Neuronal stem cell (in vitro differentiated cells): ENCODE measurements around the gene RIOK1.

ENCODE experiments used
- DNase-seq: peaks from one replicate; pipeline ENCODE4 v3.0.0-alpha.2; 2013; ENCODE audit warnings: low spot score
- H2AFZ ChIP-seq: one replicate; pipeline ENCODE4 v1.6.1; 2013; ENCODE audit warnings: mild to moderate bottlenecking, low read length, inconsistent platforms
- H2AK5ac ChIP-seq: 2 replicates; pipeline ENCODE4 v1.6.1; 2013; ENCODE audit warnings: low read depth, mild to moderate bottlenecking, inconsistent platforms, low read length, moderate library complexity, mixed read lengths
- H2BK120ac ChIP-seq: 2 replicates; pipeline ENCODE4 v1.6.1; 2013; ENCODE audit warnings: low read depth, mild to moderate bottlenecking, inconsistent platforms, low read length, moderate library complexity, mixed read lengths
- H2BK12ac ChIP-seq: one replicate; pipeline ENCODE4 v1.6.1; 2013; ENCODE audit warnings: low read length, inconsistent platforms
- H2BK15ac ChIP-seq: 2 replicates; pipeline ENCODE4 v1.6.1; 2013; ENCODE audit warnings: mild to moderate bottlenecking, low read length, inconsistent platforms, mixed read lengths
- H2BK5ac ChIP-seq: one replicate; pipeline ENCODE4 v1.6.1; 2013; ENCODE audit warnings: inconsistent platforms, mild to moderate bottlenecking, low read length, moderate library complexity
- H3K14ac ChIP-seq: one replicate; pipeline ENCODE4 v1.6.1; 2013; ENCODE audit warnings: low read length, inconsistent platforms
- H3K18ac ChIP-seq: 2 replicates; pipeline ENCODE4 v1.6.1; 2013; ENCODE audit warnings: low read length, inconsistent platforms
- H3K23ac ChIP-seq: 2 replicates; pipeline ENCODE4 v1.6.1; 2013; ENCODE audit warnings: low read depth, mild to moderate bottlenecking, mixed read lengths, low read length, inconsistent platforms; ENCODE audit not compliant: poor library complexity
- H3K27ac ChIP-seq: replicated peaks from 3 replicates; pipeline ENCODE4 v1.5.1; 2013; ENCODE audit warnings: low read length, inconsistent platforms
- H3K27me3 ChIP-seq, 3 experiments: 2 replicates each; pipeline ENCODE4 v1.6.1; 2013; ENCODE audit warnings: low read length in 3 of 3, mild to moderate bottlenecking in 2 of 3, inconsistent platforms in 1 of 3, low read depth in 1 of 3, mixed read lengths in 1 of 3, moderate library complexity in 1 of 3; ENCODE audit not compliant: control insufficient read depth in 3 of 3, insufficient read depth in 3 of 3
- H3K36me3 ChIP-seq, 2 donors: replicated peaks in 1 of 2; 2 replicates each; pipeline ENCODE4 v1.6.1; 2013; ENCODE audit warnings: low read length in 2 of 2; ENCODE audit not compliant: control insufficient read depth in 2 of 2, insufficient read depth in 2 of 2
- H3K4ac ChIP-seq: 2 replicates; pipeline ENCODE4 v1.6.1; 2013; ENCODE audit warnings: inconsistent platforms, mild to moderate bottlenecking, low read length, moderate library complexity
- H3K4me1 ChIP-seq, 2 donors: 1 replicate in 1 of 2; 2 replicates in 1 of 2; pipeline ENCODE4 v1.6.1; 2013; ENCODE audit warnings: low read length in 2 of 2, low read depth in 1 of 2; ENCODE audit not compliant: control insufficient read depth in 2 of 2, insufficient read depth in 1 of 2
- H3K4me2 ChIP-seq: one replicate; pipeline ENCODE4 v1.6.1; 2013; ENCODE audit warnings: mild to moderate bottlenecking, low read length, inconsistent platforms; ENCODE audit not compliant: insufficient read depth, poor library complexity, severe bottlenecking
- H3K4me3 ChIP-seq, 2 donors: 2 replicates each; pipeline ENCODE4 v1.5.1; 2013; ENCODE audit warnings: low read length in 2 of 2, mild to moderate bottlenecking in 2 of 2, inconsistent platforms in 1 of 2, moderate library complexity in 1 of 2
- H3K79me1 ChIP-seq: one replicate; pipeline ENCODE4 v1.6.1; 2013; ENCODE audit warnings: low read depth, mild to moderate bottlenecking, inconsistent platforms, low read length, moderate library complexity
- H3K9ac ChIP-seq: one replicate; pipeline ENCODE4 v1.6.1; 2013; ENCODE audit warnings: mild to moderate bottlenecking, low read depth, low read length, inconsistent platforms; ENCODE audit not compliant: poor library complexity
- H3K9me3 ChIP-seq, 2 donors: replicated peaks in 1 of 2; 2 replicates each; pipeline versions ENCODE3 to v1.6.1; 2013; ENCODE audit warnings: low read length in 2 of 2, mild to moderate bottlenecking in 2 of 2, inconsistent platforms in 1 of 2, low read depth in 1 of 2, mixed read lengths in 1 of 2, moderate library complexity in 1 of 2; ENCODE audit not compliant: control insufficient read depth in 2 of 2, insufficient read depth in 1 of 2
- H4K8ac ChIP-seq: one replicate; pipeline ENCODE4 v1.6.1; 2013; ENCODE audit warnings: low read depth, mild to moderate bottlenecking, inconsistent platforms, low read length, moderate library complexity
- H4K91ac ChIP-seq: one replicate; pipeline ENCODE4 v1.6.1; 2013; ENCODE audit warnings: low read length, low read depth, mild to moderate bottlenecking, inconsistent platforms; ENCODE audit not compliant: poor library complexity
- WGBS, 2 donors: extraction: QIAGEN DNeasy Blood & Tissue Kit; methylation state at CpG; one replicate each; pipeline ENCODE4 v1.1.7; 2013; ENCODE audit warnings: missing lambda C conversion rate in 2 of 2, mixed read lengths in 1 of 2; ENCODE audit not compliant: insufficient read length in 2 of 2, insufficient replicate concordance in 1 of 2; ENCODE audit errors: extremely low coverage in 2 of 2; 5-methylcytosine and 5-hydroxymethylcytosine counted together

Gene RIOK1

GRCh38 chr6:7378740-7379139 lies 10.9 kb upstream of the RIOK1 start:
- H3K18ac ChIP-seq = no peak overlapping the region
- no peak overlapping the region for H2BK120ac ChIP-seq

GRCh38 chr6:7381092-7381491 lies 8.5 kb upstream of the RIOK1 start:
- no CpG with 5 or more reads among the region's 1 CpG for WGBS, 2 donors
- no peak overlapping the region for H2BK12ac ChIP-seq

More at GRCh38 chr6:7378740-7379139, 10.9 kb upstream of the RIOK1 start:
- no CpG with 5 or more reads among the region's 4 CpGs for WGBS, 2 donors
- Histone ChIP-seq H3K27ac (no peak overlapping the region), H3K4me3 (no peak overlapping the region), H2BK15ac (no peak overlapping the region), H3K9me3 (no peaks in the 10 kb centered on the region), H3K9ac (no peak overlapping the region), H3K23ac (no peak overlapping the region), H2AFZ (no peak overlapping the region), H4K8ac (no peak overlapping the region), H3K79me1 (no peaks in the 10 kb centered on the region), H3K36me3 (no peaks in the 10 kb centered on the region), H2AK5ac (no peak overlapping the region), H3K4me2 (no peak overlapping the region), H2BK12ac (no peak overlapping the region), H3K4me1 (no peaks in the 10 kb centered on the region), H4K91ac (no peak overlapping the region), H3K27me3 (peaks cover 0 to 4% (median 0%) of the 10 kb centered on the region in 3 experiments), H3K4ac (no peak overlapping the region), H2BK5ac (no peak overlapping the region), H3K14ac (no peak overlapping the region)
- no peak for DNase-seq

GRCh38 chr6:7389162-7389450 lies 502 bp upstream of the RIOK1 start:
- H3K36me3 ChIP-seq = peaks cover 2 to 15% of the 10 kb centered on the region in 2 donors
- no peak overlapping the region for H2BK12ac ChIP-seq
- peaks cover 2% of the 10 kb centered on the region in 2 donors for H3K4me1 ChIP-seq
- H2AFZ ChIP-seq = peak overlapping the region; percentile 95
- no peak overlapping the region for H2AK5ac ChIP-seq
- H3K9ac ChIP-seq = peak overlapping the region; percentile 92
- H3K14ac ChIP-seq = peak overlapping the region; percentile 84
- no peaks in the 10 kb centered on the region for H3K27me3 ChIP-seq
- peak overlapping the region; percentile 90 for H3K23ac ChIP-seq
- no CpG with 5 or more reads among the region's 11 CpGs for WGBS, 2 donors
- no peaks in the 10 kb centered on the region for H3K9me3 ChIP-seq
- H3K79me1 ChIP-seq = no peaks in the 10 kb centered on the region
- peak overlapping the region; percentile 32 for H2BK5ac ChIP-seq
- H3K18ac ChIP-seq = peak overlapping the region; percentile 93
- peak overlapping the region; percentile 88 for H3K4me2 ChIP-seq
- H4K91ac ChIP-seq = no peak overlapping the region
- no peak overlapping the region for H2BK120ac ChIP-seq
- no peak overlapping the region for H4K8ac ChIP-seq
- peak overlapping the region; percentile 90 for H3K27ac ChIP-seq
- peak overlapping the region; percentile 73 to 91 for H3K4me3 ChIP-seq
- no peak overlapping the region for H3K4ac ChIP-seq
- DNase-seq = no peak
- H2BK15ac ChIP-seq = no peak overlapping the region

More at GRCh38 chr6:7381092-7381491, 8.5 kb upstream of the RIOK1 start:
- no peak overlapping the region for H3K9ac ChIP-seq
- H3K14ac ChIP-seq = no peak overlapping the region
- no peak overlapping the region for H3K4ac ChIP-seq
- no peak overlapping the region for H2BK15ac ChIP-seq
- no peak for DNase-seq
- H3K4me2 ChIP-seq = no peak overlapping the region
- H4K91ac ChIP-seq = no peak overlapping the region
- H3K4me1 ChIP-seq = no peaks in the 10 kb centered on the region
- H3K27ac ChIP-seq = no peak overlapping the region
- H3K27me3 ChIP-seq = peaks cover 0 to 4% (median 0%) of the 10 kb centered on the region in 3 experiments
- H3K23ac ChIP-seq = no peak overlapping the region
- no peak overlapping the region for H3K18ac ChIP-seq
- H2AFZ ChIP-seq = peak overlapping the region; percentile 16
- H2BK120ac ChIP-seq = no peak overlapping the region
- no peaks in the 10 kb centered on the region for H3K9me3 ChIP-seq
- no peaks in the 10 kb centered on the region for H3K36me3 ChIP-seq
- H3K4me3 ChIP-seq = no peak overlapping the region
- H2AK5ac ChIP-seq = no peak overlapping the region
- no peak overlapping the region for H4K8ac ChIP-seq
- H3K79me1 ChIP-seq = no peaks in the 10 kb centered on the region
- H2BK5ac ChIP-seq = no peak overlapping the region

DNA sequence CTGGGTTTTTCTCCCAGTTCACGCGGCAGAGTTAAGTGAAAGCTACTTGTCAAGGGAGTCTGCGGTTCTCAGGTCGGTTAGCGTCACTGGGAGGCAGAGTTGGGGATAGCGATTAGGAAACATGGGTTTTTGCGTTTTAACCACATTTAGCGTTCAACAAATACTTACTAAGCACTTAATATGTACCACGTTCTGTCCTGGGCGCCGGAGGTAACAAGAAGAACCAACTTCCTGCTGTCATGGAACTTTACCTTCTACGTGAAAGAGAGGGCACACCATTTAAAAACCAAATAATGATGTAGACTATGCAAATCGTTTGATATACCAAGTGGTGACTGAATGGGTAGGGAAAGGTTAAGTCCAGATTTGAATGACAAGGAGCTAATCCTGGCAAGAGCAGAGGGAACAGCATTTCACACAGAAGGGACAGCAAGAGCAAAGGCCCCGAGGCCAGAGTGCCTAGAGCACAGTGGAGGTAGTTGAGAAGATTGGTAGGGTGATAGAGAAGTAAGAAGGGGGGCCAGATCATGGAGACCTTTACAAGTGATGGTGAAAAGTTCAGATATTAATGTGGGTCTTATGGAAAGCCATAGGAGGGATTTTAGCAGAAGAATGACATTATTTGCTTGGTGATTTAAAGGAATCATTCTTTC lies 744 bp downstream of the RIOK1 start:
- Histone ChIP-seq H3K9me3 (no peaks in the 10 kb centered on the region), H3K4ac (no peak overlapping the region), H2BK5ac (no peak overlapping the region), H3K18ac (no peak overlapping the region), H3K79me1 (no peaks in the 10 kb centered on the region), H2AK5ac (no peak overlapping the region), H4K8ac (no peak overlapping the region), H2BK15ac (no peak overlapping the region), H4K91ac (no peak overlapping the region), H3K36me3 (peaks cover 2 to 25% of the 10 kb centered on the region in 2 donors), H3K4me3 (peak overlapping the region; percentile 73 to 91), H3K23ac (no peak overlapping the region), H2BK12ac (no peak overlapping the region), H2AFZ (peak overlapping the region; percentile 95), H3K9ac (no peak overlapping the region), H3K14ac (no peak overlapping the region), H2BK120ac (no peak overlapping the region), H3K4me1 (peaks cover 2% of the 10 kb centered on the region in 2 donors), H3K27ac (no peak overlapping the region), H3K27me3 (no peaks in the 10 kb centered on the region), H3K4me2 (peak overlapping the region; percentile 74)
- no CpG with 5 or more reads among the region's 14 CpGs for WGBS, 2 donors
- no peak for DNase-seq
